Measurements from ENCODE around the gene LMOD1.

- TF ChIP-seq POLR2A (IDR thresholded peaks at IDR 0.05): no peak
- TF ChIP-seq CTCF (IDR thresholded peaks at IDR 0.05): no peak
Measured at GRCh38 chr1:201939574-201939973, 6.8 kb downstream of the LMOD1 start.
